Activated CD8-positive, alpha-beta T cell treated with anti-CD3 and anti-CD28 coated beads for 36 hours (primary cell): ENCODE measurements around the gene RPP25L. TPM values are rescaled to one million over a fixed set of nuclear protein-coding genes. Genes with fewer than 3 reads are reported as not detected.

ENCODE experiments used
- ATAC-seq: fragments of 200-7000 bp; cut with Tn5 transposase; one replicate; pipeline ENCODE4 v1.10.0; 2021; ENCODE audit warnings: mild to moderate bottlenecking, moderate library complexity
- CTCF ChIA-PET: fragments of 350-600 bp; sonication (Branson Sonifier 250); formaldehyde crosslinking; loops from one replicate; lab custom pipeline; 2021; ENCODE audit warnings: antibody characterized with exemption; lab: Charles Lee
- POLR2A ChIA-PET: fragments of 350-600 bp; sonication (Branson Sonifier 250); formaldehyde crosslinking; loops from one replicate; lab custom pipeline; 2021; ENCODE audit warnings: antibody characterized with exemption; lab: Charles Lee
- DNase-seq: peaks from one replicate; pipeline ENCODE4 v3.0.0-alpha.2; 2020
- H3K27ac Mint-ChIP-seq: one replicate; pipeline ENCODE4 v1.8.0; 2021; ENCODE audit warnings: mild to moderate bottlenecking, mixed read lengths
- H3K27me3 Mint-ChIP-seq: one replicate; pipeline ENCODE4 v1.8.0; 2021; ENCODE audit warnings: mixed read lengths
- H3K36me3 Mint-ChIP-seq: one replicate; pipeline ENCODE4 v1.8.0; 2021; ENCODE audit warnings: low read depth, mixed read lengths
- H3K4me1 Mint-ChIP-seq: one replicate; pipeline ENCODE4 v1.8.0; 2021; ENCODE audit warnings: low read depth, mixed read lengths
- H3K4me3 Mint-ChIP-seq: one replicate; pipeline ENCODE4 v1.8.0; 2021; ENCODE audit warnings: mild to moderate bottlenecking, moderate library complexity, mixed read lengths
- H3K9me3 Mint-ChIP-seq: one replicate; pipeline ENCODE4 v1.8.0; 2021; ENCODE audit warnings: mixed read lengths
- CTCF ChIP-seq: fragments of 200-600 bp; IDR thresholded peaks from one replicate; pipeline ENCODE4 v1.8.0; 2022; ENCODE audit warnings: antibody characterized with exemption, mild to moderate bottlenecking
- intact Hi-C: fragments of 100-400 bp; cut with micrococcal nuclease; formaldehyde crosslinking; loops from one replicate; pipeline ENCODE4 v1.10.0; 2022
- total RNA-seq, 2 experiments: library from RNA; stranded (reverse); gene quantifications; one replicate each; pipeline ENCODE4 v1.2.3, GENCODE V29; 2021

RPP25L gene
- total RNA-seq, 2 experiments from 2014 or later, result 37.9 to 38.7 TPM

DNA sequence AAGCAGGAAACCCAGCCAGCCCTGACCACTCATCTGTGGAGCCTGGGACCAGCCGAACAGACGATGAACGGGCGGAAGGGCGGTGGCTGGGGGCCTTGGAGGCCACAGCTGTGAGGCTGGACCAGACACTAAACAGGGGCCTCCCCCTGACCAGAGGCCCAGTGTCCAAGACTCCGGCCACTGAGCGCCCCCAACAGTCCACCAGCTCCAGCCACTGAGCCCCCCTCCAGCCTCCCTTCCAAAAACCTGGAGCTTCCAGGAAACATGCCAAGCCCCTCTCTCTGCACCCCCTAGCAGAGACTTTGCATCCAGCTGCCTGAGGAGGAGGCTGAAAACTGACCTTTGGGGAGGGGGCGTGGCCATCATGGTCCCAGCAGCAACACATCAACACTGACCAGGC is 45.6 kb downstream of the RPP25L start:
- ATAC-seq (no peak), DNase-seq (no peak)
- intact Hi-C loops, result no loop called here
- H3K4me1 Mint-ChIP-seq, result no peaks in the 10 kb centered on the region
- ChIA-PET CTCF (no interaction called here), POLR2A (no interaction called here)
- H3K4me3 Mint-ChIP-seq, result no peak overlapping the region
- H3K9me3 Mint-ChIP-seq, result no peaks in the 10 kb centered on the region
- no peak overlapping the region for H3K27ac Mint-ChIP-seq
- H3K36me3 Mint-ChIP-seq, result no peaks in the 10 kb centered on the region
- TF ChIP-seq CTCF, result no peak
- peaks cover 27% of the 10 kb centered on the region for H3K27me3 Mint-ChIP-seq

GRCh38 chr9:34565856-34566255 is 46.0 kb downstream of the RPP25L start:
- DNase-seq, result no peak
- ATAC-seq, result no peak

GRCh38 chr9:34564617-34565016 is 47.3 kb downstream of the RPP25L start:
- no peak overlapping the region for H3K27ac Mint-ChIP-seq
- no peak for ATAC-seq

More at GRCh38 chr9:34565856-34566255, 46.0 kb downstream of the RPP25L start:
- intact Hi-C loops, result no loop called here
- H3K27me3 Mint-ChIP-seq, result peaks cover 28% of the 10 kb centered on the region
- POLR2A ChIA-PET, result no interaction called here
- no peak for TF ChIP-seq CTCF
- H3K27ac Mint-ChIP-seq, result no peak overlapping the region
- H3K9me3 Mint-ChIP-seq, result no peaks in the 10 kb centered on the region
- CTCF ChIA-PET, result no interaction called here
- no peak overlapping the region for H3K4me3 Mint-ChIP-seq
- no peaks in the 10 kb centered on the region for H3K4me1 Mint-ChIP-seq
- H3K36me3 Mint-ChIP-seq, result no peaks in the 10 kb centered on the region

GRCh38 chr9:34563262-34563661 is 48.6 kb downstream of the RPP25L start:
- Mint-ChIP-seq H3K27ac (no peak overlapping the region), H3K27me3 (peaks cover 35% of the 10 kb centered on the region), H3K4me1 (no peaks in the 10 kb centered on the region), H3K9me3 (no peaks in the 10 kb centered on the region), H3K36me3 (no peaks in the 10 kb centered on the region), H3K4me3 (no peak overlapping the region)
- ATAC-seq, result no peak
- TF ChIP-seq CTCF, result no peak
- DNase-seq, result no peak
- ChIA-PET CTCF (interaction anchor here (1.0 to 4.1 kb wide), 10 partner anchors 13 to 159 kb away, joined by 3 to 43 read pairs (median 6); no protein-coding TSS in a partner anchor), POLR2A (interaction anchor here (0.8 to 1.3 kb wide), 2 partner anchors 11 to 20 kb away, joined by 3 to 5 read pairs; no protein-coding TSS in a partner anchor)
- intact Hi-C loops, result no loop called here

More at GRCh38 chr9:34564617-34565016, 47.3 kb downstream of the RPP25L start:
- Mint-ChIP-seq H3K27me3 (peaks cover 31% of the 10 kb centered on the region), H3K4me1 (no peaks in the 10 kb centered on the region), H3K4me3 (no peak overlapping the region), H3K36me3 (no peaks in the 10 kb centered on the region), H3K9me3 (no peaks in the 10 kb centered on the region)
- TF ChIP-seq CTCF, result no peak
- no peak for DNase-seq
- intact Hi-C loops, result no loop called here
- CTCF ChIA-PET, result interaction anchor here (1.8 to 4.1 kb wide), 2 partner anchors 27 to 39 kb away, joined by 6 to 43 read pairs; no protein-coding TSS in a partner anchor
- POLR2A ChIA-PET, result no interaction called here

- Mint-ChIP-seq H3K36me3 (no peaks in the 10 kb centered on the region), H3K4me1 (no peaks in the 10 kb centered on the region), H3K27me3 (peaks cover 37% of the 10 kb centered on the region), H3K27ac (no peak overlapping the region), H3K9me3 (no peaks in the 10 kb centered on the region), H3K4me3 (no peak overlapping the region)
- CTCF ChIA-PET, result interaction anchor here (0.8 to 4.1 kb wide), 12 partner anchors 9 to 53 kb away, joined by 3 to 43 read pairs (median 6); no protein-coding TSS in a partner anchor
- POLR2A ChIA-PET, result interaction anchor here (0.8 kb wide), 1 partner anchor 21 kb away, joined by 3 read pairs; no protein-coding TSS in a partner anchor
- intact Hi-C loops, result no loop called here
- DNase-seq (peak; percentile 64), ATAC-seq (peak; percentile 56)
- peak; percentile 85 for TF ChIP-seq CTCF
Measured at GRCh38 chr9:34562135-34562745, 49.7 kb downstream of the RPP25L start.
